Nephron (organoid): ENCODE data around the gene PKNOX2.

Source experiments
- H3K27ac Mint-ChIP-seq, 3 experiments: 2 replicates each; pipeline ENCODE4 v1.8.0; 2020; ENCODE audit warnings: mixed read lengths in 3 of 3, mild to moderate bottlenecking in 2 of 3, moderate library complexity in 1 of 3
- H3K27me3 Mint-ChIP-seq: 2 replicates; pipeline ENCODE4 v1.8.0; 2021; ENCODE audit warnings: low read depth, mild to moderate bottlenecking, moderate library complexity, mixed read lengths
- H3K36me3 Mint-ChIP-seq: 2 replicates; pipeline ENCODE4 v1.8.0; 2020; ENCODE audit warnings: low read depth, mixed read lengths
- H3K4me1 Mint-ChIP-seq: 2 replicates; pipeline ENCODE4 v1.8.0; 2020; ENCODE audit warnings: mixed read lengths
- H3K4me3 Mint-ChIP-seq, 3 experiments: 2 replicates each; pipeline ENCODE4 v1.8.0; 2020; ENCODE audit warnings: mild to moderate bottlenecking in 3 of 3, mixed read lengths in 3 of 3, moderate library complexity in 2 of 3
- H3K9me3 Mint-ChIP-seq: 2 replicates; pipeline ENCODE4 v1.8.0; 2020; ENCODE audit warnings: mixed read lengths
- TF ChIP-seq, protein P1 (sequence below), 3 experiments: fragments of 200-600 bp; sonication (generic); IDR thresholded peaks; one replicate each; pipeline ENCODE4 v1.5.0; 2021; ENCODE audit warnings: antibody characterized with exemption in 3 of 3; ENCODE audit not compliant: unreplicated experiment in 3 of 3

PKNOX2 gene

DNA sequence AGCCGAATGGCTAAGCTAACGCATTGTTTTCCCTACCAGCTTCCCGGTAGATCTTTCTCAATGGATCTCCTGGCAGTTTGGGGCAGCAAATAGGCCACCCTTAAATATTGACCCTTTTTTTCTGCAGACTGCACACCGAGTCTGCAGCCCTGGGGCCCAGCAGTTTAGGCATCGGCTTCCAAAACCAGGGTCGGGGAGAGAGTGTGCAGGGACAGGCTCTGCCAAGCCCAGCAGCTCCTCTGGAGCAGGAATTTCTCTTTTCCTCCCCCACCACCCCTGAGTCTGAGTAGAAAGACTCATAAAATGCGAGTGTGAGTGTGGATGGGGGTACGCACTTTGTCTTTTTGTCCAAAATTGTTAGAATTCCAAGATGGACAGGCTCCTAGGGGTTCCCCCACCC lies 218.3 kb downstream of the PKNOX2 start:
- peaks cover 58% of the 10 kb centered on the region for H3K4me1 Mint-ChIP-seq
- peaks cover 30% of the 10 kb centered on the region for H3K36me3 Mint-ChIP-seq
- H3K27me3 Mint-ChIP-seq: peaks cover 4% of the 10 kb centered on the region
- H3K9me3 Mint-ChIP-seq: no peaks in the 10 kb centered on the region
- H3K4me3 Mint-ChIP-seq: no peak overlapping the region
- H3K27ac Mint-ChIP-seq: peak overlapping the region; percentile 46 to 56 (median 55)
- TF ChIP-seq, protein P1, sequence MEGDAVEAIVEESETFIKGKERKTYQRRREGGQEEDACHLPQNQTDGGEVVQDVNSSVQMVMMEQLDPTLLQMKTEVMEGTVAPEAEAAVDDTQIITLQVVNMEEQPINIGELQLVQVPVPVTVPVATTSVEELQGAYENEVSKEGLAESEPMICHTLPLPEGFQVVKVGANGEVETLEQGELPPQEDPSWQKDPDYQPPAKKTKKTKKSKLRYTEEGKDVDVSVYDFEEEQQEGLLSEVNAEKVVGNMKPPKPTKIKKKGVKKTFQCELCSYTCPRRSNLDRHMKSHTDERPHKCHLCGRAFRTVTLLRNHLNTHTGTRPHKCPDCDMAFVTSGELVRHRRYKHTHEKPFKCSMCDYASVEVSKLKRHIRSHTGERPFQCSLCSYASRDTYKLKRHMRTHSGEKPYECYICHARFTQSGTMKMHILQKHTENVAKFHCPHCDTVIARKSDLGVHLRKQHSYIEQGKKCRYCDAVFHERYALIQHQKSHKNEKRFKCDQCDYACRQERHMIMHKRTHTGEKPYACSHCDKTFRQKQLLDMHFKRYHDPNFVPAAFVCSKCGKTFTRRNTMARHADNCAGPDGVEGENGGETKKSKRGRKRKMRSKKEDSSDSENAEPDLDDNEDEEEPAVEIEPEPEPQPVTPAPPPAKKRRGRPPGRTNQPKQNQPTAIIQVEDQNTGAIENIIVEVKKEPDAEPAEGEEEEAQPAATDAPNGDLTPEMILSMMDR (IDR thresholded peaks at IDR 0.05; ENCODE audit: unreplicated experiment in 3 of 3): no peak

DNA sequence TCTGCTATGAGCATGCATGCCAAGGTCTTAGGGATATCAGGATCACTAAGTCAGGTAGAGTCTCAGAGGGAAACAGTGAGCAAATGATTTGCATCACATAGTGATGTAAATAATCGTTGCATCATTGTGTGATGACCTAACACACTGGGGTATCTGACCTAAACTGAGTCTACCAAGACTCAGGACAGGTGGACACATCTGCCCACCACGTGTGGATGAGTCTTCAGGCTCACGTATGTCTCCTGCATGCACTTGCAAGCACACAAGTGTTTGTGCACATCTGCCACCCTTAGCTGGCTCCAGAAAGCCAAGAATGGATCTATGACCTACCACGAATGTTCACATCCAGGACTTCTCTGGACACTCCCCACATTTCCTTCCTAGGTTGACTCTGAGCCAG lies 220.3 kb downstream of the PKNOX2 start:
- Mint-ChIP-seq H3K9me3 (no peaks in the 10 kb centered on the region), H3K4me1 (peaks cover 47% of the 10 kb centered on the region), H3K36me3 (peaks cover 37% of the 10 kb centered on the region), H3K4me3 (no peak overlapping the region), H3K27ac (peak overlapping the region in 1 of 3 experiments; percentile 40), H3K27me3 (peaks cover 4% of the 10 kb centered on the region)
- TF ChIP-seq, protein P1 (IDR thresholded peaks at IDR 0.05; ENCODE audit: unreplicated experiment in 3 of 3): no peak

DNA sequence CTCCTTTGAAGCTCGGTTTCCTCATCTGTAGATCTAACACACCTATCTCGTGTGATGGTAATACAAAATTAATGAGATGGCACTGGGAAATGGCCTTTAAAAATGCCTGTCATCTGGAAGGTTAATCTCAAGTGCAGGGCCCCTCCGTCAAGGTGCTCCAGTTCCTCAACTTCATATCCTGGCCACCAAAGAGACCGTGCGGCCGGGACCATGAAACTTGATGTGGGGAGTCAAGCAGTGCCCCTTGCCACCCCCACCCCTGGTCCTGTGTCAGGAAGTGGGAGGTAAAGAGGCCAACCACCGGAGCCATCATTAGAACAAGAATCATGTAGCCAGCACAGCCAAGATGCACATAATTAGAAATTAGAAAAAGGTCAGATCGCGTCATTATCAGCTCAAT lies 223.3 kb downstream of the PKNOX2 start:
- peaks cover 26% of the 10 kb centered on the region for H3K4me1 Mint-ChIP-seq

DNA sequence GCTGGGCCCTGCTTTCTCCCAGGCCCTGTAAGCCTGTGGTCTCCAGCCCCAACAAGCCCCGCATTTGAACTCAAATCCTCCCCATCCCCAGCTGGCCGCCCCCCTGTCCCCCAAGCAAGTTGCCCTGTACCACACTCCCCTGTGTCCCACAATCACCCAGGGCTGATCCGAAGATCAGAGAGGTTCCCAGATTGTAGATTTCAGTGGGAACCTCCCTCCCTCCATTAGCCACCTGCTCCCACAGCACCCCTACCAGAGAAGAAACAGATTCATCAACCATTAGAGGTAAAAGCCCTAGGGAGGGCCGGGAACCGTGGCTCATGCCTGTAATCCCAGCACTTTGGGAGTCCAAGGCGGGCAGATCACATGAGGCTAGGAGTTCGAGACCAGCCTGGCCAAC lies 224.1 kb downstream of the PKNOX2 start:
- H3K27ac Mint-ChIP-seq: no peak overlapping the region
- H3K36me3 Mint-ChIP-seq: peaks cover 61% of the 10 kb centered on the region
- H3K4me1 Mint-ChIP-seq: peaks cover 23% of the 10 kb centered on the region
- TF ChIP-seq, protein P1 (IDR thresholded peaks at IDR 0.05; ENCODE audit: unreplicated experiment in 3 of 3): no peak
- no peaks in the 10 kb centered on the region for H3K9me3 Mint-ChIP-seq
- no peak overlapping the region for H3K4me3 Mint-ChIP-seq
- H3K27me3 Mint-ChIP-seq: no peaks in the 10 kb centered on the region

More for the DNA sequence above, 223.3 kb downstream of the PKNOX2 start:
- H3K27me3 Mint-ChIP-seq: no peaks in the 10 kb centered on the region
- TF ChIP-seq, protein P1 (IDR thresholded peaks at IDR 0.05; ENCODE audit: unreplicated experiment in 3 of 3): no peak
- H3K27ac Mint-ChIP-seq: no peak overlapping the region
- H3K36me3 Mint-ChIP-seq: peaks cover 55% of the 10 kb centered on the region
- no peak overlapping the region for H3K4me3 Mint-ChIP-seq
- no peaks in the 10 kb centered on the region for H3K9me3 Mint-ChIP-seq

DNA sequence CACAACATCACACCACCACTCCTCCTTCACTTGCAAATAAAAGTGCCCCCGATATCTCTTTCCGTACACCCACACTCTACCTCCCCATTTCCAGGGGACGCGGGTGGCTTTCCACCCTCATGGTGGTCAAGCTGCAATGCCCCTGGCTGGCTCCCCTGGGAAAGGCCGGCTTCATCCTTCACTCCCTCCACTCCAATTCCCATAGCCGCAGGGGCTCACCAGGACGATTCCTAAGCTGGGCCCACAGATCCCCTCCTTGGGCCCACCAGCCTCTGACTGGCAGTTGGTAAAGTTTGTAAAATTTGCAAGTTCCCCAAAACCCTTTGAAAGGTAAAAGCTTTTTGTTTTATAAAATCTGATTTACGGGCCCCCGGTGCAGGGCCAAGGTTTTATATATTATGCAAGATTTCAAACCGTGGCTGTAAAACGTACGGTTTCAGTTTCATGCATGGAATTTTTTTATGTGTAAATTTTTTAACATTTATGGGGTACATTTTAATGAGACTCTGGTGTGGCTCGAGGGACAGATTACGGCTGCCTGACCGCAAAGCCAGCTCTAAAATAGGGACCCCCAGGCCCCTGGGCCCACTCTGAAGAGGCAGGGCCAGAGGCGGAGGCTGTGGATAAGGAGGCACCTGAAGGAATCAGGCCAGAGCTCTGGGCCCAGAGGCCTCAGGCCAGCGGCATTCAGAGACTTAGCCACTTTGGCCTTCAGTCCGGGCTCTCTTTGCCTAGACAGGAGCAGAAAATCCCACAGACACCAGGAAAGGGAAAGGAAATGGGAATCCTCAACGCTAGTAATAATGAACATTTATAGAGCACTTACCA lies 225.0 kb downstream of the PKNOX2 start:
- peaks cover 61% of the 10 kb centered on the region for H3K36me3 Mint-ChIP-seq
- no peaks in the 10 kb centered on the region for H3K27me3 Mint-ChIP-seq
- peaks cover 23% of the 10 kb centered on the region for H3K4me1 Mint-ChIP-seq
- H3K9me3 Mint-ChIP-seq: no peaks in the 10 kb centered on the region
- H3K27ac Mint-ChIP-seq: peak overlapping the region in 2 of 3 experiments; percentile 61 to 70
- H3K4me3 Mint-ChIP-seq: no peak overlapping the region
- TF ChIP-seq, protein P1 (IDR thresholded peaks at IDR 0.05; ENCODE audit: unreplicated experiment in 3 of 3): no peak

DNA sequence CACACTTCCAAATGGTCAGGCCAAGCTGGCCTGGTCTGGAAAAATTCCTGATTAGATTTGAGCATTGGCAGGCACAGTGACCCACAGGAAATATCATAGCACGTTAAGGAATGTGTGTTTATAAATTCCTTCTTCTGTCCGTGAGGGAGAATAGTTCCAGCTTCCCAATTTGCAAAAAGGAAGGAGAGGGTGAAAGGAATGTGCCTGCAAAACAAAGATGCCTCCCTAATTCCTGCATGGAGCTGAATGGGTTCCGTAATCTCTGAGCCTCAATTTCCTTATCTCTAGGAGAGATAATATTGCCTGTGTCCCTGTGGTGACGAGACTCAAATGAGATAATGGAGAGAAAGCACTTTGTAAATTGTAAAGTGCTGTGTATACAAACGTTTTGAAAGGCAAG lies 226.4 kb downstream of the PKNOX2 start:
- H3K27ac Mint-ChIP-seq: peak overlapping the region; percentile 33 to 56 (median 55)
- no peak overlapping the region for H3K4me3 Mint-ChIP-seq
- H3K9me3 Mint-ChIP-seq: no peaks in the 10 kb centered on the region
- H3K4me1 Mint-ChIP-seq: peaks cover 20% of the 10 kb centered on the region
- H3K27me3 Mint-ChIP-seq: no peaks in the 10 kb centered on the region
- TF ChIP-seq, protein P1 (IDR thresholded peaks at IDR 0.05; ENCODE audit: unreplicated experiment in 3 of 3): no peak
- peaks cover 49% of the 10 kb centered on the region for H3K36me3 Mint-ChIP-seq
